Panc1 (cell line): ENCODE results near the gene WASF2. TPM values are rescaled to one million over a fixed set of nuclear protein-coding genes. Genes with fewer than 3 reads are reported as not detected.

Experiments used
- ATAC-seq: fragments of 200-7000 bp; cut with Tn5 transposase; 2 replicates; pipeline ENCODE4 v1.9.1; 2020; ENCODE audit warnings: mild to moderate bottlenecking, moderate library complexity
- BruUV-seq: library from RNA; stranded (reverse); fragments of 400-500 nt; replicated peaks from 2 replicates; lab custom pipeline; 2021; lab: Mats Ljungman, UMichigan
- CTCF ChIA-PET: fragments of 300-600 bp; sonication (Branson Sonifier 250); formaldehyde crosslinking; loops from one replicate; lab custom pipeline; 2022; ENCODE audit warnings: antibody characterized with exemption; lab: Charles Lee
- POLR2A ChIA-PET: fragments of 300-600 bp; sonication (Branson Sonifier 250); formaldehyde crosslinking; loops from one replicate; lab custom pipeline; 2022; ENCODE audit warnings: antibody characterized with exemption; lab: Charles Lee
- DNase-seq: peaks from one replicate; pipeline ENCODE4 v3.0.0-alpha.2; 2010; ENCODE audit warnings: low read depth, low spot score
- H3K27ac ChIP-seq: 2 replicates; pipeline ENCODE4 v1.5.1; 2011; ENCODE audit warnings: mild to moderate bottlenecking, low read length, inconsistent platforms
- H3K27me3 ChIP-seq: fragments of 200-500 bp; sonication (Bioruptor generic); 2 replicates; pipeline ENCODE4 v1.6.0; 2014; ENCODE audit warnings: low read length, inconsistent platforms; ENCODE audit not compliant: control insufficient read depth, insufficient read depth
- H3K36me3 ChIP-seq: fragments of 200-500 bp; sonication (Bioruptor generic); 2 replicates; pipeline ENCODE4 v1.5.1; 2014; ENCODE audit warnings: inconsistent platforms, mild to moderate bottlenecking, low read length, moderate library complexity; ENCODE audit not compliant: control insufficient read depth, insufficient read depth
- H3K4me1 ChIP-seq: 2 replicates; pipeline ENCODE4 v1.5.1; 2011; ENCODE audit warnings: inconsistent platforms, mild to moderate bottlenecking, low read length, moderate library complexity; ENCODE audit not compliant: control insufficient read depth, insufficient read depth
- H3K4me3 ChIP-seq, 2 experiments: 2 replicates each; pipeline ENCODE4 v1.5.1; 2011 to 2012; ENCODE audit warnings: low read depth in 2 of 2, low read length in 2 of 2, mild to moderate bottlenecking in 2 of 2, inconsistent platforms in 1 of 2, moderate library complexity in 1 of 2
- H3K9me3 ChIP-seq: fragments of 200-500 bp; sonication (Bioruptor generic); 2 replicates; pipeline ENCODE4 v1.5.1; 2014; ENCODE audit warnings: low read depth, mild to moderate bottlenecking, inconsistent platforms, low read length, moderate library complexity; ENCODE audit not compliant: control insufficient read depth, insufficient read depth
- POLR2AphosphoS5 ChIP-seq: IDR thresholded peaks from 2 replicates; pipeline ENCODE4 v1.6.1; 2012; ENCODE audit warnings: mild to moderate bottlenecking, low read depth, low read length, moderate library complexity
- REST ChIP-seq, 2 experiments: IDR thresholded peaks; 2 replicates each; pipeline ENCODE4 v1.6.1; 2011 to 2012; ENCODE audit warnings: low read depth in 2 of 2, control low read depth in 1 of 2, low read length in 1 of 2, mild to moderate bottlenecking in 1 of 2, moderate library complexity in 1 of 2; ENCODE audit not compliant: insufficient read depth in 1 of 2
- SIN3A ChIP-seq: IDR thresholded peaks from 2 replicates; pipeline ENCODE4 v1.6.1; 2012; ENCODE audit warnings: low read depth, mild to moderate bottlenecking, low read length, moderate library complexity, borderline replicate concordance; ENCODE audit not compliant: insufficient read depth
- TCF7L2 ChIP-seq: IDR thresholded peaks from 2 replicates; pipeline ENCODE4 v1.6.1; 2011; ENCODE audit warnings: mild to moderate bottlenecking, low read depth, low read length, inconsistent platforms
- in situ Hi-C: cut with HindIII; loops from 2 replicates; pipeline ENCODE4 v1.10.0; 2016; ENCODE audit warnings: low sequenced_read_pairs, low pct_unique_long_range_greater_than_20kb
- intact Hi-C: fragments of 100-400 bp; cut with micrococcal nuclease; formaldehyde crosslinking; loops from one replicate; pipeline ENCODE4 v1.10.0; 2022; ENCODE audit not compliant: unreplicated experiment
- total RNA-seq: library from RNA; stranded (reverse); gene quantifications from one replicate; pipeline ENCODE4 v1.2.1, GENCODE V29; 2021; ENCODE audit not compliant: unreplicated experiment
- TF ChIP-seq, protein P1 (sequence below): fragments of 450-650 bp; IDR thresholded peaks from 2 replicates; pipeline ENCODE4 v1.5.1; 2017; ENCODE audit warnings: mild to moderate bottlenecking

WASF2 gene
- total RNA-seq, 1 experiment from 2014 or later: 121 TPM

DNA sequence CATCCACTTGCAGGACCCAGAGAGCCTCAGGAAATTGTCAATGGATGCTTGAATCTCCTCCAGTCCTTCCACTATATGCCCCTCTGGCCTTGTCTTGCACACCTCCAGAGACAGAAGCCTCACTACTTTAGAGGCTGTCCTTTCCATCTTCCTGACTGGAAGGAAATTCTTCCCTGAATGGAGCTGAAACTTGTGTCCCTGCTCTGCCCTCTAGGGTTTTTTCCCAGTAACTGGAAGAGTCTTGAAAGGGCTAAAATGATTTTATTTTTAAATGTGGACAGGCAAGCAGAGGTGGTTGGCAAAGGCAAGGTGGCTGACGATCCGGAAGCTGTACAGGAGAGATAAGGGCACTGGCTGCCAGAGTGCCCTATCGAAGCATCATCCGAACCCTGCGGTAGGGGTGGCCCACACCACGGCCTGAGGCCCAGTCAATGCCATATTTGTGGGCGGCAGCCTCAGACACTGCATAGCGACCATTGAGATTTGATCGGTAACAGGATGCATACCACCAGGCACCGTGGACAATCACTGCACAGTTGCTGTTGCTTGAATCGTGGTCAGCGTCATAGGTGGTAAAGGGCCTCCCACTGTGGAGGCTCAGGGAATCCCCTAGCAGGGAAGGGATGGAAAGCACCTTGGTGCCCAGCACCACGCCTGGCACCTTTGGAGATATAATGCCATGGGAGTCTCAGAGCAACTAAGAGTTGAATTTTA, 120.9 kb downstream of the WASF2 start:
- DNase-seq: no peak

GRCh38 chr1:27367160-27367650, 122.8 kb downstream of the WASF2 start:
- DNase-seq (no peak), ATAC-seq (no peak)
- ChIA-PET CTCF (interaction anchor here (0.5 to 2.3 kb wide), 3 partner anchors 10 to 85 kb away, joined by 3 to 11 read pairs (median 3); no protein-coding TSS in a partner anchor), POLR2A (interaction anchor here (0.5 kb wide), 1 partner anchor 102 kb away, joined by 4 read pairs; no protein-coding TSS in a partner anchor)
- no peaks in the 10 kb centered on the region; the same call in 1 of the 2 replicates for H3K36me3 ChIP-seq
- in situ Hi-C loops (no loop called here), intact Hi-C loops (no loop called here)
- peak overlapping the region; percentile 92 for H3K27ac ChIP-seq
- BruUV-seq: no TSS peak
- H3K27me3 ChIP-seq: no peaks in the 10 kb centered on the region
- peak overlapping the region; percentile 74 to 96 for H3K4me3 ChIP-seq
- no peaks in the 10 kb centered on the region for H3K9me3 ChIP-seq
- TF ChIP-seq POLR2AphosphoS5: no peak
- peaks cover 15% of the 10 kb centered on the region for H3K4me1 ChIP-seq

More for the DNA sequence above, 120.9 kb downstream of the WASF2 start:
- no peak for ATAC-seq
- ChIA-PET POLR2A (interaction anchor here (0.5 to 0.7 kb wide), 2 partner anchors 53 to 203 kb away, joined by 3 read pairs; no protein-coding TSS in a partner anchor), CTCF (interaction anchor here (0.6 to 1.3 kb wide), 3 partner anchors 36 to 244 kb away, joined by 3 read pairs; no protein-coding TSS in a partner anchor)
- TF ChIP-seq TCF7L2: no peak
- TF ChIP-seq, protein P1, sequence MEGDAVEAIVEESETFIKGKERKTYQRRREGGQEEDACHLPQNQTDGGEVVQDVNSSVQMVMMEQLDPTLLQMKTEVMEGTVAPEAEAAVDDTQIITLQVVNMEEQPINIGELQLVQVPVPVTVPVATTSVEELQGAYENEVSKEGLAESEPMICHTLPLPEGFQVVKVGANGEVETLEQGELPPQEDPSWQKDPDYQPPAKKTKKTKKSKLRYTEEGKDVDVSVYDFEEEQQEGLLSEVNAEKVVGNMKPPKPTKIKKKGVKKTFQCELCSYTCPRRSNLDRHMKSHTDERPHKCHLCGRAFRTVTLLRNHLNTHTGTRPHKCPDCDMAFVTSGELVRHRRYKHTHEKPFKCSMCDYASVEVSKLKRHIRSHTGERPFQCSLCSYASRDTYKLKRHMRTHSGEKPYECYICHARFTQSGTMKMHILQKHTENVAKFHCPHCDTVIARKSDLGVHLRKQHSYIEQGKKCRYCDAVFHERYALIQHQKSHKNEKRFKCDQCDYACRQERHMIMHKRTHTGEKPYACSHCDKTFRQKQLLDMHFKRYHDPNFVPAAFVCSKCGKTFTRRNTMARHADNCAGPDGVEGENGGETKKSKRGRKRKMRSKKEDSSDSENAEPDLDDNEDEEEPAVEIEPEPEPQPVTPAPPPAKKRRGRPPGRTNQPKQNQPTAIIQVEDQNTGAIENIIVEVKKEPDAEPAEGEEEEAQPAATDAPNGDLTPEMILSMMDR: peak; percentile 56; the same call in 1 of the 2 replicates
- in situ Hi-C loops: no loop called here
- no peak overlapping the region for H3K4me3 ChIP-seq
- no peak overlapping the region for H3K27ac ChIP-seq
- intact Hi-C loops: no loop called here
- BruUV-seq: no TSS peak
- no peaks in the 10 kb centered on the region for H3K36me3 ChIP-seq
- H3K9me3 ChIP-seq: no peaks in the 10 kb centered on the region
- peaks cover 15% of the 10 kb centered on the region for H3K4me1 ChIP-seq
- no peaks in the 10 kb centered on the region for H3K27me3 ChIP-seq

DNA sequence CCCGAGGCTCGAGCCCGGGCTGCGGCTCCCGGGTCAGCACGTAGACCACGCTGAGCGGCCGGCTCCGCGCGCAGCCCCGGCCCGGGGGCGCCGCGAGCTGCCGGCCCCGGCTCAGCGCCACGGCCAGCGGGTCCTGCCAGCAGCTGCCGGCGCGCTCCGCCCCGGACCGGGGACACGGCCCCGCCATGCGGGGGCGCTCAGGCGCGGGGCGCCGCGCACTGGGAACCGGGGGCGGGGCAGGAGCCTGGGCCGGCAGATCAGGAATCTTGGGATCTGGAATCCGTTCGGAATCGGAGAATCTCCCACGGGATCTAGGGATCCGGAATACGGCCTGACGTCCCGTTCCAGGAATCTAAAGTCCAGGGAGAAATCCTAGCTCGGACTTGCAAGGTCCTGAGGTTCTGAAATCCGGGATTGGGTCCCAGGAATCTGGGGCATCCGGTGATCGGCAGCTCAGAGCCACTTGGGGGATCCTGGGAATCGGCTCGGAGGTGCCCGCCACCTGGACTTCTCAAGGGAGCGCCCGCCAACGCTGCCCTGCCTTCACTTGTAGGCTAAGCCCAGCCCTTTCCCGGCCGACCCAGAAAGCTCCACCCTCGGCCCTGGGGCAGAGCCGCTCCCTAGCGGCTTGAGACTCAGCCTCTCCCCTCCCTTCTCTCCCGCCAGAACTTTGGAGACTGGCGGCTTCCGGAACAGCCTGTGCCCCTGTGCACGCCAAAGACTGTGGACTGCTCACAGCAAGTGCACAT, 123.4 kb downstream of the WASF2 start, which contains the start of gene MAP3K6:
TSS of gene MAP3K6 (minus strand) at position 551 of the 749 bp plus-strand sequence. CDS start at position 187, 364 bp downstream.
- no peaks in the 10 kb centered on the region for H3K27me3 ChIP-seq
- peaks cover 15% of the 10 kb centered on the region for H3K4me1 ChIP-seq
- ChIA-PET CTCF (interaction anchor here (0.5 to 2.3 kb wide), 9 partner anchors 9 to 337 kb away, joined by 3 to 11 read pairs (median 6); no protein-coding TSS in a partner anchor), POLR2A (interaction anchor here (0.5 to 0.6 kb wide), 2 partner anchors 102 to 304 kb away, joined by 4 read pairs; no protein-coding TSS in a partner anchor)
- peak within 1 kb of the TSS; percentile 92 for H3K27ac ChIP-seq
- intact Hi-C loops: no loop called here
- TF ChIP-seq REST (IDR thresholded peaks at IDR 0.05; ENCODE audit: insufficient read depth in 1 of 2, low read depth in 2 of 2, low read length in 1 of 2): no peak
- TF ChIP-seq, protein P1: peak; percentile 93
- TF ChIP-seq TCF7L2: no peak
- no peak for TF ChIP-seq SIN3A
- TF ChIP-seq POLR2AphosphoS5: peak; percentile 68
- H3K9me3 ChIP-seq: no peaks in the 10 kb centered on the region
- no peaks in the 10 kb centered on the region; the same call in 1 of the 2 replicates for H3K36me3 ChIP-seq
- no peak for DNase-seq
- in situ Hi-C loops: no loop called here
- peak within 1 kb of the TSS; percentile 74 to 96 for H3K4me3 ChIP-seq
- peak; percentile 82 for ATAC-seq
- no TSS peak for BruUV-seq
